ENCODE results near the gene BCL6. TPM values are rescaled to one million over a fixed set of nuclear protein-coding genes. Genes with fewer than 3 reads are reported as not detected.

The BCL6 gene
- total RNA-seq, 1 donor from 2014 or later: 46.2 TPM

- Mint-ChIP-seq H3K27me3 (ENCODE audit: low read depth, unreplicated experiment) (no peaks in the 10 kb centered on the region), H3K36me3 (ENCODE audit: low read depth, unreplicated experiment) (no peaks in the 10 kb centered on the region), H3K4me3 (ENCODE audit: unreplicated experiment) (peak overlapping the region; percentile 77), H3K27ac (ENCODE audit: unreplicated experiment) (peak overlapping the region; percentile 82), H3K9me3 (ENCODE audit: unreplicated experiment) (no peaks in the 10 kb centered on the region), H3K4me1 (ENCODE audit: low read depth, unreplicated experiment) (peaks cover 37% of the 10 kb centered on the region)
- H3K4me2 ChIP-seq (ENCODE audit: low read length): peak overlapping the region; percentile 76
- no peaks in the 10 kb centered on the region for H3K9me3 ChIP-seq (ENCODE audit: insufficient read depth, low read depth, low read length)
- H2AFZ ChIP-seq (ENCODE audit: low read depth, low read length): peak overlapping the region; percentile 19
- TF ChIP-seq EZH2 (IDR thresholded peaks at IDR 0.05; ENCODE audit: insufficient read depth, low read length) (no peak), CTCF (IDR thresholded peaks at IDR 0.05; ENCODE audit: insufficient read depth, low read depth, low read length) (no peak)
- no peak for FAIRE-seq
- no peak overlapping the region for H3K4me3 ChIP-seq (ENCODE audit: insufficient read depth, low read depth, low read length)
- no peaks in the 10 kb centered on the region for H3K36me3 ChIP-seq (ENCODE audit: insufficient read depth, low read length)
- no peaks in the 10 kb centered on the region for H4K20me1 ChIP-seq (ENCODE audit: insufficient read depth, low read length)
- peak; percentile 32 for DNase-seq (ENCODE audit: low read depth)
- H3K79me2 ChIP-seq (ENCODE audit: insufficient read depth, low read length): no peaks in the 10 kb centered on the region
- H3K27ac ChIP-seq (ENCODE audit: low read depth, low read length): no peak overlapping the region
- peak overlapping the region; percentile 43 for H3K9ac ChIP-seq (ENCODE audit: low read length)
- peaks cover 4% of the 10 kb centered on the region for H3K4me1 ChIP-seq (ENCODE audit: insufficient read depth, low read length)
- no peaks in the 10 kb centered on the region for H3K27me3 ChIP-seq (ENCODE audit: insufficient read depth, low read length)
Measured at GRCh38 chr3:187750513-187751123, 5.3 kb upstream of the BCL6 start.

- peak overlapping the region; percentile 77 for H3K4me3 Mint-ChIP-seq (ENCODE audit: unreplicated experiment)
- peak overlapping the region; percentile 19 for H2AFZ ChIP-seq (ENCODE audit: low read depth, low read length)
Measured at GRCh38 chr3:187750006-187750512, 4.8 kb upstream of the BCL6 start.

More at GRCh38 chr3:187750006-187750512, 4.8 kb upstream of the BCL6 start:
- no peaks in the 10 kb centered on the region for H3K9me3 ChIP-seq (ENCODE audit: insufficient read depth, low read depth, low read length)
- TF ChIP-seq EZH2 (IDR thresholded peaks at IDR 0.05; ENCODE audit: insufficient read depth, low read length) (no peak), CTCF (IDR thresholded peaks at IDR 0.05; ENCODE audit: insufficient read depth, low read depth, low read length) (no peak)
- DNase-seq (ENCODE audit: low read depth) (peak; percentile 51), FAIRE-seq (no peak)
- peaks cover 37% of the 10 kb centered on the region for H3K4me1 Mint-ChIP-seq (ENCODE audit: low read depth, unreplicated experiment)
- H3K79me2 ChIP-seq (ENCODE audit: insufficient read depth, low read length): no peaks in the 10 kb centered on the region
- no peak overlapping the region for H3K27ac ChIP-seq (ENCODE audit: low read depth, low read length)
- H3K27me3 Mint-ChIP-seq (ENCODE audit: low read depth, unreplicated experiment): no peaks in the 10 kb centered on the region
- no peaks in the 10 kb centered on the region for H3K27me3 ChIP-seq (ENCODE audit: insufficient read depth, low read length)
- peak overlapping the region; percentile 82 for H3K27ac Mint-ChIP-seq (ENCODE audit: unreplicated experiment)
- no peak overlapping the region for H3K4me3 ChIP-seq (ENCODE audit: insufficient read depth, low read depth, low read length)
- H3K9ac ChIP-seq (ENCODE audit: low read length): peak overlapping the region; percentile 43
- no peaks in the 10 kb centered on the region for H3K36me3 ChIP-seq (ENCODE audit: insufficient read depth, low read length)
- H3K36me3 Mint-ChIP-seq (ENCODE audit: low read depth, unreplicated experiment): no peaks in the 10 kb centered on the region
- H4K20me1 ChIP-seq (ENCODE audit: insufficient read depth, low read length): no peaks in the 10 kb centered on the region
- H3K9me3 Mint-ChIP-seq (ENCODE audit: unreplicated experiment): no peaks in the 10 kb centered on the region
- H3K4me2 ChIP-seq (ENCODE audit: low read length): peak overlapping the region; percentile 76
- H3K4me1 ChIP-seq (ENCODE audit: insufficient read depth, low read length): peaks cover 4% of the 10 kb centered on the region
